IMR-90 (cell line): Measurements from ENCODE around the gene CDH12. TPM values are rescaled to one million over a fixed set of nuclear protein-coding genes. Genes with fewer than 3 reads are reported as not detected.

Experiments
- ATAC-seq: fragments of 200-7000 bp; cut with Tn5 transposase; 2 replicates; pipeline ENCODE4 v1.9.1; 2020; ENCODE audit warnings: low read depth, mild to moderate bottlenecking, moderate library complexity
- BruUV-seq: library from RNA; stranded (reverse); fragments of 400-500 nt; replicated peaks from 2 replicates; lab custom pipeline; 2021; lab: Mats Ljungman, UMichigan
- CTCF ChIA-PET: fragments of 300-600 bp; formaldehyde crosslinking; extraction: SDS; loops from one replicate; lab custom pipeline; 2021; ENCODE audit warnings: antibody characterized with exemption; lab: Yijun Ruan, JAX
- POLR2A ChIA-PET: fragments of 300-600 bp; sonication (Branson Sonifier 250); formaldehyde crosslinking; loops from one replicate; lab custom pipeline; 2022; ENCODE audit warnings: antibody characterized with exemption; ENCODE audit not compliant: unreplicated experiment; lab: Charles Lee
- DNase-seq: peaks from one replicate; pipeline ENCODE4 v3.0.0; 2013
- H2AFZ ChIP-seq: replicated peaks from 2 replicates; pipeline ENCODE3; 2013; ENCODE audit warnings: low read length, mild to moderate bottlenecking; ENCODE audit not compliant: poor library complexity
- H2AK5ac ChIP-seq: 2 replicates; pipeline ENCODE4 v1.6.1; 2013; ENCODE audit warnings: low read depth, low read length, inconsistent platforms
- H2AK9ac ChIP-seq: replicated peaks from 2 replicates; pipeline ENCODE3; 2013; ENCODE audit warnings: mild to moderate bottlenecking, low read depth, low read length, moderate library complexity; ENCODE audit not compliant: poor library complexity
- H2BK120ac ChIP-seq: 2 replicates; pipeline ENCODE4 v1.6.1; 2013; ENCODE audit warnings: low read depth, low read length, inconsistent platforms
- H2BK15ac ChIP-seq: 3 replicates; pipeline ENCODE4 v1.6.1; 2013; ENCODE audit warnings: low read depth, low read length, inconsistent platforms
- H2BK20ac ChIP-seq: 2 replicates; pipeline ENCODE4 v1.6.1; 2013; ENCODE audit warnings: low read depth, mild to moderate bottlenecking, inconsistent platforms, low read length, moderate library complexity
- H2BK5ac ChIP-seq: 2 replicates; pipeline ENCODE4 v1.6.1; 2013; ENCODE audit warnings: mild to moderate bottlenecking, low read depth, low read length, inconsistent platforms; ENCODE audit not compliant: poor library complexity, severe bottlenecking
- H3K14ac ChIP-seq: replicated peaks from 2 replicates; pipeline ENCODE4 v1.6.1; 2013; ENCODE audit warnings: low read depth, low read length, inconsistent platforms
- H3K18ac ChIP-seq: 2 replicates; pipeline ENCODE4 v1.6.1; 2013; ENCODE audit warnings: low read depth, low read length, control low read depth
- H3K23ac ChIP-seq: 2 replicates; pipeline ENCODE4 v1.6.1; 2013; ENCODE audit warnings: low read depth, low read length, inconsistent platforms
- H3K27ac ChIP-seq: 2 replicates; pipeline ENCODE4 v1.5.1; 2013; ENCODE audit warnings: mild to moderate bottlenecking, control low read depth, low read length; ENCODE audit not compliant: insufficient read depth
- H3K27me3 ChIP-seq: 2 replicates; pipeline ENCODE4 v1.6.1; 2013; ENCODE audit warnings: low read length; ENCODE audit not compliant: control insufficient read depth, insufficient read depth
- H3K36me3 ChIP-seq: 2 replicates; pipeline ENCODE4 v1.6.1; 2013; ENCODE audit warnings: low read length, mixed read lengths; ENCODE audit not compliant: control insufficient read depth, insufficient read depth
- H3K4ac ChIP-seq: 2 replicates; pipeline ENCODE4 v1.6.1; 2013; ENCODE audit warnings: low read depth, low read length, inconsistent platforms
- H3K4me1 ChIP-seq: 2 replicates; pipeline ENCODE4 v1.6.1; 2013; ENCODE audit warnings: low read length, mixed read lengths; ENCODE audit not compliant: control insufficient read depth, insufficient read depth
- H3K4me2 ChIP-seq: 2 replicates; pipeline ENCODE4 v1.6.1; 2013; ENCODE audit warnings: low read depth, mild to moderate bottlenecking, control low read depth, low read length, moderate library complexity
- H3K4me3 ChIP-seq: 2 replicates; pipeline ENCODE4 v1.5.1; 2013; ENCODE audit warnings: low read depth, mild to moderate bottlenecking, control low read depth, low read length, moderate library complexity; ENCODE audit not compliant: insufficient read depth
- H3K56ac ChIP-seq: 2 replicates; pipeline ENCODE4 v1.6.1; 2013; ENCODE audit warnings: low read length, inconsistent platforms; ENCODE audit not compliant: insufficient read depth; ENCODE audit errors: extremely low read depth
- H3K79me1 ChIP-seq, 2 experiments: 2 replicates each; pipeline ENCODE4 v1.6.1; 2013; ENCODE audit warnings: low read length in 2 of 2, inconsistent platforms in 1 of 2, low read depth in 1 of 2
- H3K9ac ChIP-seq: 2 replicates; pipeline ENCODE4 v1.6.1; 2013; ENCODE audit warnings: low read depth, low read length, control low read depth
- H3K9me1 ChIP-seq: 2 replicates; pipeline ENCODE4 v1.6.1; 2013; ENCODE audit warnings: low read length, inconsistent platforms; ENCODE audit not compliant: insufficient read depth
- H3K9me3 ChIP-seq: 2 replicates; pipeline ENCODE4 v1.6.1; 2013; ENCODE audit warnings: low read length; ENCODE audit not compliant: control insufficient read depth, insufficient read depth
- H4K20me1 ChIP-seq: 2 replicates; pipeline ENCODE4 v1.6.1; 2013; ENCODE audit warnings: low read length, inconsistent platforms; ENCODE audit not compliant: insufficient read depth
- H4K5ac ChIP-seq: 2 replicates; pipeline ENCODE4 v1.6.1; 2013; ENCODE audit warnings: mild to moderate bottlenecking, low read depth, low read length, control low read depth
- H4K8ac ChIP-seq, 2 experiments: 2 replicates each; pipeline ENCODE4 v1.6.1; 2013; ENCODE audit warnings: low read depth in 2 of 2, low read length in 2 of 2, control low read depth in 1 of 2, inconsistent platforms in 1 of 2
- H4K91ac ChIP-seq: 2 replicates; pipeline ENCODE4 v1.6.1; 2013; ENCODE audit warnings: low read depth, low read length, inconsistent platforms; ENCODE audit not compliant: insufficient read depth
- BHLHE40 ChIP-seq: fragments of 150-350 bp; IDR thresholded peaks from 2 replicates; pipeline ENCODE4 v1.6.1; 2016; ENCODE audit warnings: mild to moderate bottlenecking, low read depth, low read length
- CHD1 ChIP-seq: IDR thresholded peaks from 2 replicates; pipeline ENCODE4 v1.6.1; 2012; ENCODE audit warnings: low read depth, low read length, improper control_type of control experiment
- FOS ChIP-seq: fragments of 150-350 bp; IDR thresholded peaks from 2 replicates; pipeline ENCODE4 v1.6.1; 2016; ENCODE audit warnings: low read depth, low read length
- MAFK ChIP-seq: IDR thresholded peaks from 2 replicates; pipeline ENCODE4 v1.6.1; 2012; ENCODE audit warnings: low read depth, low read length, improper control_type of control experiment
- MAZ ChIP-seq: IDR thresholded peaks from 2 replicates; pipeline ENCODE4 v1.6.1; 2012; ENCODE audit warnings: low read depth, mild to moderate bottlenecking, low read length, improper control_type of control experiment, moderate library complexity, borderline replicate concordance
- POLR2A ChIP-seq: IDR thresholded peaks from 2 replicates; pipeline ENCODE4 v1.6.1; 2012; ENCODE audit warnings: mild to moderate bottlenecking, low read depth, low read length
- RCOR1 ChIP-seq: IDR thresholded peaks from 2 replicates; pipeline ENCODE4 v1.6.1; 2012; ENCODE audit warnings: mild to moderate bottlenecking, low read length, improper control_type of control experiment; ENCODE audit not compliant: insufficient replicate concordance
- WGBS, 2 experiments: methylation state at CpG; one replicate each; pipeline versions ENCODE4 v1.1.5 to v1.1.7; 2013; ENCODE audit warnings: missing lambda C conversion rate in 2 of 2; ENCODE audit not compliant: insufficient read length in 1 of 2; ENCODE audit errors: extremely low coverage in 2 of 2; 5-methylcytosine and 5-hydroxymethylcytosine counted together
- dilution Hi-C: fragments of 300-500 bp; cut with HindIII; formaldehyde crosslinking; loops from one replicate; pipeline ENCODE4 v1.14.3; 2018; ENCODE audit warnings: low sequenced_read_pairs; ENCODE audit not compliant: unreplicated experiment
- in situ Hi-C: fragments of 300-500 bp; cut with MboI; formaldehyde crosslinking; loops from 3 replicates; pipeline ENCODE4 v1.14.3; 2019; ENCODE audit warnings: low sequenced_read_pairs, inconsistent platforms, mixed read lengths
- intact Hi-C: fragments of 100-400 bp; cut with micrococcal nuclease; formaldehyde crosslinking; loops from 2 replicates; pipeline ENCODE4 v1.10.0; 2022
- polyA plus RNA-seq, 3 experiments: library from polyadenylated mRNA; depleted of rRNA; stranded (reverse); fragments of >200 nt; gene quantifications; 2 replicates each; pipeline ENCODE4 v1.2.3, GENCODE V29; 2012; ENCODE audit warnings: low replicate concordance in 1 of 3
- total RNA-seq: library from RNA; depleted of rRNA; stranded (reverse); fragments of >200 nt; gene quantifications from 2 replicates; pipeline ENCODE4 v1.2.3, GENCODE V29; 2012
- TF ChIP-seq, protein P1 (sequence below): fragments of 150-350 bp; IDR thresholded peaks from 2 replicates; pipeline ENCODE4 v1.6.1; 2016; ENCODE audit warnings: low read depth, mild to moderate bottlenecking, low read length, moderate library complexity, borderline replicate concordance

Gene CDH12
- total and polyA plus RNA-seq, 2 of the 4 experiments (the other 2 are of a cell fraction): not detected

DNA sequence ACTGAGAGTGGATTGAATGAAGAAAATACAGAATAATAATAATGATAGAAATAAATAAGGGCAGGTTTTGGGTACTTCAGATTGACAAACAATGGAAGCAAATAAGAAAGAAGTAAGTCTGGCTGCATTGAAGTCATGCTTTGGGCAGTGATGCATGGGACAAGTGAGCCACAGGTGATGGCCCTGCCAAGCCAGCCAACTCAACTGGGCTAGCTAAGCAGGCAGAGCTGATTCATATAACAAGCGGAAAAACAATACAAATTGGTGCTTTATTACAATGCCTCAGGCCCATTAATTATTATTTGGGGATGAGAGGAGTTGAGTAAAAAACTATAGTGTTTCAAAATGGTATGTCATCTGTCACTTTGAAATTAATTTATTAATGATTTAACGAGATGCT, 502.0 kb downstream of the CDH12 start:
- Histone ChIP-seq H4K91ac (no peak overlapping the region), H3K9me1 (no peaks in the 10 kb centered on the region), H3K79me1 (no peaks in the 10 kb centered on the region), H2AK5ac (no peak overlapping the region), H3K4me2 (no peak overlapping the region), H2AK9ac (no peak overlapping the region), H3K4me1 (no peaks in the 10 kb centered on the region), H3K4ac (no peak overlapping the region), H2BK20ac (no peak overlapping the region), H3K27ac (no peak overlapping the region), H4K5ac (no peak overlapping the region), H2BK120ac (no peak overlapping the region), H2AFZ (no peak overlapping the region), H2BK5ac (no peak overlapping the region), H3K56ac (no peak overlapping the region), H3K18ac (no peak overlapping the region), H3K23ac (no peak overlapping the region), H4K8ac (no peak overlapping the region), H3K36me3 (no peaks in the 10 kb centered on the region), H3K14ac (no peak overlapping the region), H4K20me1 (no peaks in the 10 kb centered on the region), H3K4me3 (no peak overlapping the region), H3K9ac (no peak overlapping the region), H2BK15ac (no peak overlapping the region), H3K27me3 (no peaks in the 10 kb centered on the region), H3K9me3 (peaks cover 1% of the 10 kb centered on the region; the same call in 1 of the 2 replicates)
- no TSS peak for BruUV-seq
- in situ Hi-C loops (no loop called here), intact Hi-C loops (no loop called here), dilution Hi-C loops (no loop called here)
- CTCF ChIA-PET: no interaction called here
- no CpG with 5 or more reads among the region's 2 CpGs for WGBS, 2 experiments
- ATAC-seq (no peak), DNase-seq (no peak)
- TF ChIP-seq FOS: no peak
- TF ChIP-seq MAFK: no peak
- TF ChIP-seq RCOR1: no peak
- no peak for TF ChIP-seq POLR2A
- no peak for TF ChIP-seq CHD1
- TF ChIP-seq BHLHE40: no peak
- TF ChIP-seq MAZ: no peak
- TF ChIP-seq, protein P1, sequence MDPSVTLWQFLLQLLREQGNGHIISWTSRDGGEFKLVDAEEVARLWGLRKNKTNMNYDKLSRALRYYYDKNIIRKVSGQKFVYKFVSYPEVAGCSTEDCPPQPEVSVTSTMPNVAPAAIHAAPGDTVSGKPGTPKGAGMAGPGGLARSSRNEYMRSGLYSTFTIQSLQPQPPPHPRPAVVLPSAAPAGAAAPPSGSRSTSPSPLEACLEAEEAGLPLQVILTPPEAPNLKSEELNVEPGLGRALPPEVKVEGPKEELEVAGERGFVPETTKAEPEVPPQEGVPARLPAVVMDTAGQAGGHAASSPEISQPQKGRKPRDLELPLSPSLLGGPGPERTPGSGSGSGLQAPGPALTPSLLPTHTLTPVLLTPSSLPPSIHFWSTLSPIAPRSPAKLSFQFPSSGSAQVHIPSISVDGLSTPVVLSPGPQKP: no peak
- POLR2A ChIA-PET: no interaction called here
